IMR-90 (cell line): ENCODE measurements around the gene PM20D2. TPM values are rescaled to one million over a fixed set of nuclear protein-coding genes. Genes with fewer than 3 reads are reported as not detected.

Experiments used
- ATAC-seq: fragments of 200-7000 bp; cut with Tn5 transposase; 2 replicates; pipeline ENCODE4 v1.9.1; 2020; ENCODE audit warnings: low read depth, mild to moderate bottlenecking, moderate library complexity
- BruUV-seq: library from RNA; stranded (reverse); fragments of 400-500 nt; replicated peaks from 2 replicates; lab custom pipeline; 2021; lab: Mats Ljungman, UMichigan
- CTCF ChIA-PET: fragments of 300-600 bp; formaldehyde crosslinking; extraction: SDS; loops from one replicate; lab custom pipeline; 2021; ENCODE audit warnings: antibody characterized with exemption; lab: Yijun Ruan, JAX
- POLR2A ChIA-PET: fragments of 300-600 bp; sonication (Branson Sonifier 250); formaldehyde crosslinking; loops from one replicate; lab custom pipeline; 2022; ENCODE audit warnings: antibody characterized with exemption; ENCODE audit not compliant: unreplicated experiment; lab: Charles Lee
- DNase-seq: peaks from one replicate; pipeline ENCODE4 v3.0.0; 2013
- H2AFZ ChIP-seq: replicated peaks from 2 replicates; pipeline ENCODE3; 2013; ENCODE audit warnings: low read length, mild to moderate bottlenecking; ENCODE audit not compliant: poor library complexity
- H2AK5ac ChIP-seq: 2 replicates; pipeline ENCODE4 v1.6.1; 2013; ENCODE audit warnings: low read depth, low read length, inconsistent platforms
- H2AK9ac ChIP-seq: replicated peaks from 2 replicates; pipeline ENCODE3; 2013; ENCODE audit warnings: mild to moderate bottlenecking, low read depth, low read length, moderate library complexity; ENCODE audit not compliant: poor library complexity
- H2BK120ac ChIP-seq: 2 replicates; pipeline ENCODE4 v1.6.1; 2013; ENCODE audit warnings: low read depth, low read length, inconsistent platforms
- H2BK15ac ChIP-seq: 3 replicates; pipeline ENCODE4 v1.6.1; 2013; ENCODE audit warnings: low read depth, low read length, inconsistent platforms
- H2BK20ac ChIP-seq: 2 replicates; pipeline ENCODE4 v1.6.1; 2013; ENCODE audit warnings: low read depth, mild to moderate bottlenecking, inconsistent platforms, low read length, moderate library complexity
- H2BK5ac ChIP-seq: 2 replicates; pipeline ENCODE4 v1.6.1; 2013; ENCODE audit warnings: mild to moderate bottlenecking, low read depth, low read length, inconsistent platforms; ENCODE audit not compliant: poor library complexity, severe bottlenecking
- H3K14ac ChIP-seq: replicated peaks from 2 replicates; pipeline ENCODE4 v1.6.1; 2013; ENCODE audit warnings: low read depth, low read length, inconsistent platforms
- H3K18ac ChIP-seq: 2 replicates; pipeline ENCODE4 v1.6.1; 2013; ENCODE audit warnings: low read depth, low read length, control low read depth
- H3K23ac ChIP-seq: 2 replicates; pipeline ENCODE4 v1.6.1; 2013; ENCODE audit warnings: low read depth, low read length, inconsistent platforms
- H3K27ac ChIP-seq: 2 replicates; pipeline ENCODE4 v1.5.1; 2013; ENCODE audit warnings: mild to moderate bottlenecking, control low read depth, low read length; ENCODE audit not compliant: insufficient read depth
- H3K27me3 ChIP-seq: 2 replicates; pipeline ENCODE4 v1.6.1; 2013; ENCODE audit warnings: low read length; ENCODE audit not compliant: control insufficient read depth, insufficient read depth
- H3K36me3 ChIP-seq: 2 replicates; pipeline ENCODE4 v1.6.1; 2013; ENCODE audit warnings: low read length, mixed read lengths; ENCODE audit not compliant: control insufficient read depth, insufficient read depth
- H3K4ac ChIP-seq: 2 replicates; pipeline ENCODE4 v1.6.1; 2013; ENCODE audit warnings: low read depth, low read length, inconsistent platforms
- H3K4me1 ChIP-seq: 2 replicates; pipeline ENCODE4 v1.6.1; 2013; ENCODE audit warnings: low read length, mixed read lengths; ENCODE audit not compliant: control insufficient read depth, insufficient read depth
- H3K4me2 ChIP-seq: 2 replicates; pipeline ENCODE4 v1.6.1; 2013; ENCODE audit warnings: low read depth, mild to moderate bottlenecking, control low read depth, low read length, moderate library complexity
- H3K4me3 ChIP-seq: 2 replicates; pipeline ENCODE4 v1.5.1; 2013; ENCODE audit warnings: low read depth, mild to moderate bottlenecking, control low read depth, low read length, moderate library complexity; ENCODE audit not compliant: insufficient read depth
- H3K56ac ChIP-seq: 2 replicates; pipeline ENCODE4 v1.6.1; 2013; ENCODE audit warnings: low read length, inconsistent platforms; ENCODE audit not compliant: insufficient read depth; ENCODE audit errors: extremely low read depth
- H3K79me1 ChIP-seq, 2 experiments: 2 replicates each; pipeline ENCODE4 v1.6.1; 2013; ENCODE audit warnings: low read length in 2 of 2, inconsistent platforms in 1 of 2, low read depth in 1 of 2
- H3K9ac ChIP-seq: 2 replicates; pipeline ENCODE4 v1.6.1; 2013; ENCODE audit warnings: low read depth, low read length, control low read depth
- H3K9me1 ChIP-seq: 2 replicates; pipeline ENCODE4 v1.6.1; 2013; ENCODE audit warnings: low read length, inconsistent platforms; ENCODE audit not compliant: insufficient read depth
- H3K9me3 ChIP-seq: 2 replicates; pipeline ENCODE4 v1.6.1; 2013; ENCODE audit warnings: low read length; ENCODE audit not compliant: control insufficient read depth, insufficient read depth
- H4K20me1 ChIP-seq: 2 replicates; pipeline ENCODE4 v1.6.1; 2013; ENCODE audit warnings: low read length, inconsistent platforms; ENCODE audit not compliant: insufficient read depth
- H4K5ac ChIP-seq: 2 replicates; pipeline ENCODE4 v1.6.1; 2013; ENCODE audit warnings: mild to moderate bottlenecking, low read depth, low read length, control low read depth
- H4K8ac ChIP-seq, 2 experiments: 2 replicates each; pipeline ENCODE4 v1.6.1; 2013; ENCODE audit warnings: low read depth in 2 of 2, low read length in 2 of 2, control low read depth in 1 of 2, inconsistent platforms in 1 of 2
- H4K91ac ChIP-seq: 2 replicates; pipeline ENCODE4 v1.6.1; 2013; ENCODE audit warnings: low read depth, low read length, inconsistent platforms; ENCODE audit not compliant: insufficient read depth
- CEBPB ChIP-seq: IDR thresholded peaks from 2 replicates; pipeline ENCODE4 v1.6.1; 2012; ENCODE audit warnings: low read depth, low read length, improper control_type of control experiment
- FOS ChIP-seq: fragments of 150-350 bp; IDR thresholded peaks from 2 replicates; pipeline ENCODE4 v1.6.1; 2016; ENCODE audit warnings: low read depth, low read length
- RAD21 ChIP-seq: IDR thresholded peaks from 2 replicates; pipeline ENCODE4 v1.6.1; 2012; ENCODE audit warnings: low read length, improper control_type of control experiment
- WGBS, 2 experiments: methylation state at CpG; one replicate each; pipeline versions ENCODE4 v1.1.5 to v1.1.7; 2013; ENCODE audit warnings: missing lambda C conversion rate in 2 of 2; ENCODE audit not compliant: insufficient read length in 1 of 2; ENCODE audit errors: extremely low coverage in 2 of 2; 5-methylcytosine and 5-hydroxymethylcytosine counted together
- dilution Hi-C: fragments of 300-500 bp; cut with HindIII; formaldehyde crosslinking; loops from one replicate; pipeline ENCODE4 v1.14.3; 2018; ENCODE audit warnings: low sequenced_read_pairs; ENCODE audit not compliant: unreplicated experiment
- in situ Hi-C: fragments of 300-500 bp; cut with MboI; formaldehyde crosslinking; loops from 3 replicates; pipeline ENCODE4 v1.14.3; 2019; ENCODE audit warnings: low sequenced_read_pairs, inconsistent platforms, mixed read lengths
- intact Hi-C: fragments of 100-400 bp; cut with micrococcal nuclease; formaldehyde crosslinking; loops from 2 replicates; pipeline ENCODE4 v1.10.0; 2022
- polyA plus RNA-seq, 3 experiments: library from polyadenylated mRNA; depleted of rRNA; stranded (reverse); fragments of >200 nt; gene quantifications; 2 replicates each; pipeline ENCODE4 v1.2.3, GENCODE V29; 2012; ENCODE audit warnings: low replicate concordance in 1 of 3
- total RNA-seq: library from RNA; depleted of rRNA; stranded (reverse); fragments of >200 nt; gene quantifications from 2 replicates; pipeline ENCODE4 v1.2.3, GENCODE V29; 2012

Gene PM20D2
- total and polyA plus RNA-seq, 2 of the 4 experiments (the other 2 are of a cell fraction): 6.0 to 6.5 TPM

- ChIA-PET CTCF (interaction anchor here (0.9 kb wide), 1 partner anchor 248 kb away, joined by 6 read pairs; no protein-coding TSS in a partner anchor), POLR2A (no interaction called here)
- H2BK120ac ChIP-seq: no peak overlapping the region
- H2BK15ac ChIP-seq: no peak overlapping the region
- DNase-seq (peak; percentile 41), ATAC-seq (no peak)
- H3K14ac ChIP-seq: no peak overlapping the region
- H3K56ac ChIP-seq: no peak overlapping the region
- H4K5ac ChIP-seq: no peak overlapping the region
- no peak overlapping the region for H2AK5ac ChIP-seq
- in situ Hi-C loops (loop anchor here (10.0 kb wide), 1 partner anchor 124 kb away; no protein-coding TSS in a partner anchor), dilution Hi-C loops (no loop called here), intact Hi-C loops (no loop called here)
- no peak overlapping the region for H2AFZ ChIP-seq
- no peak overlapping the region for H3K4me3 ChIP-seq
- H3K23ac ChIP-seq: no peak overlapping the region
- H2AK9ac ChIP-seq: no peak overlapping the region
- H3K9me3 ChIP-seq: no peaks in the 10 kb centered on the region
- no peaks in the 10 kb centered on the region for H3K79me1 ChIP-seq
- H3K27me3 ChIP-seq: peaks cover 11% of the 10 kb centered on the region
- H4K91ac ChIP-seq: no peak overlapping the region
- H3K27ac ChIP-seq: no peak overlapping the region
- H3K36me3 ChIP-seq: no peaks in the 10 kb centered on the region
- TF ChIP-seq FOS: 0 out of 2 replicates have a peak, but pooled peaks have one; percentile 27
- TF ChIP-seq RAD21: no peak
- TF ChIP-seq CEBPB: no peak
- no peaks in the 10 kb centered on the region for H4K20me1 ChIP-seq
- H3K9me1 ChIP-seq: no peaks in the 10 kb centered on the region
- no peak overlapping the region for H2BK20ac ChIP-seq
- WGBS, 2 experiments: no CpG with 5 or more reads among the region's 4 CpGs
- no peak overlapping the region for H3K18ac ChIP-seq
- no peak overlapping the region for H3K9ac ChIP-seq
- H3K4me1 ChIP-seq: no peaks in the 10 kb centered on the region
- BruUV-seq: no TSS peak
- no peak overlapping the region for H3K4ac ChIP-seq
- no peak overlapping the region for H2BK5ac ChIP-seq
- H4K8ac ChIP-seq: no peak overlapping the region
- H3K4me2 ChIP-seq: no peak overlapping the region
Observed at GRCh38 chr6:89120371-89120770, 25.5 kb upstream of the PM20D2 start.
